WERI-Rb-1 (cell line): Measurements from ENCODE around the gene METTL13.

Experiments
- DNase-seq: peaks from one replicate; pipeline ENCODE4 v3.0.0-alpha.2; 2020
- H3K27ac ChIP-seq: fragments of 250-450 bp; sonication (Bioruptor Pico); 2 replicates; pipeline ENCODE4 v1.5.1; 2020; ENCODE audit warnings: mild to moderate bottlenecking, moderate library complexity
- H3K27me3 ChIP-seq: fragments of 250-450 bp; sonication (Bioruptor Pico); 2 replicates; pipeline ENCODE4 v1.5.1; 2021; ENCODE audit warnings: mild to moderate bottlenecking, low read depth, moderate library complexity; ENCODE audit not compliant: insufficient read depth, severe bottlenecking
- H3K36me3 ChIP-seq: fragments of 250-450 bp; sonication (Bioruptor Pico); 2 replicates; pipeline ENCODE4 v1.5.1; 2020; ENCODE audit warnings: mild to moderate bottlenecking, moderate library complexity
- H3K4me3 ChIP-seq: 2 replicates; pipeline ENCODE4 v1.5.1; 2011; ENCODE audit warnings: low read depth, mild to moderate bottlenecking, control low read depth, low read length
- H3K9me3 ChIP-seq: fragments of 250-450 bp; sonication (Bioruptor Pico); 2 replicates; pipeline ENCODE4 v1.5.1; 2021; ENCODE audit warnings: mild to moderate bottlenecking, moderate library complexity; ENCODE audit not compliant: severe bottlenecking
- CTCF ChIP-seq: IDR thresholded peaks from 2 replicates; pipeline ENCODE4 v1.5.1; 2011; ENCODE audit warnings: low read depth, mild to moderate bottlenecking, control low read depth, inconsistent platforms, low read length

The METTL13 gene

GRCh38 chr1:171805395-171806115 is 24.1 kb downstream of the METTL13 start:
- no peak overlapping the region for H3K27ac ChIP-seq
- no peaks in the 10 kb centered on the region for H3K27me3 ChIP-seq
- DNase-seq = no peak
- no peaks in the 10 kb centered on the region for H3K36me3 ChIP-seq
- no peaks in the 10 kb centered on the region for H3K9me3 ChIP-seq
- H3K4me3 ChIP-seq = no peak overlapping the region
- TF ChIP-seq CTCF = no peak

- no peak for DNase-seq
- H3K27me3 ChIP-seq = no peaks in the 10 kb centered on the region
- no peaks in the 10 kb centered on the region for H3K36me3 ChIP-seq
- H3K4me3 ChIP-seq = no peak overlapping the region
- no peaks in the 10 kb centered on the region for H3K9me3 ChIP-seq
- TF ChIP-seq CTCF = no peak
- H3K27ac ChIP-seq = no peak overlapping the region
Measured at GRCh38 chr1:171807556-171807955, 26.1 kb downstream of the METTL13 start.

GRCh38 chr1:171809834-171810233 is 28.4 kb downstream of the METTL13 start:
- Histone ChIP-seq H3K36me3 (no peaks in the 10 kb centered on the region), H3K4me3 (no peak overlapping the region), H3K27me3 (no peaks in the 10 kb centered on the region), H3K9me3 (no peaks in the 10 kb centered on the region), H3K27ac (no peak overlapping the region)
- DNase-seq = no peak
- no peak for TF ChIP-seq CTCF

- Histone ChIP-seq H3K36me3 (no peaks in the 10 kb centered on the region), H3K27ac (no peak overlapping the region), H3K4me3 (no peak overlapping the region), H3K27me3 (no peaks in the 10 kb centered on the region), H3K9me3 (no peaks in the 10 kb centered on the region)
- DNase-seq = no peak
- TF ChIP-seq CTCF = no peak
Measured at GRCh38 chr1:171811672-171812071, 30.2 kb downstream of the METTL13 start.

- H3K36me3 ChIP-seq = no peaks in the 10 kb centered on the region
- H3K4me3 ChIP-seq = no peak overlapping the region
- H3K27ac ChIP-seq = no peak overlapping the region
- H3K9me3 ChIP-seq = no peaks in the 10 kb centered on the region
- no peak for TF ChIP-seq CTCF
- H3K27me3 ChIP-seq = no peaks in the 10 kb centered on the region
- DNase-seq = no peak
Measured at GRCh38 chr1:171814692-171815091, 33.2 kb downstream of the METTL13 start.
